NCI-H1048 (cell line): Measurements from ENCODE around the gene HOXA9.

Source experiments
- DNase-seq: peaks from one replicate; lab custom pipeline; 2025; lab: John Stamatoyannopoulos, UW

The HOXA9 gene

DNA sequence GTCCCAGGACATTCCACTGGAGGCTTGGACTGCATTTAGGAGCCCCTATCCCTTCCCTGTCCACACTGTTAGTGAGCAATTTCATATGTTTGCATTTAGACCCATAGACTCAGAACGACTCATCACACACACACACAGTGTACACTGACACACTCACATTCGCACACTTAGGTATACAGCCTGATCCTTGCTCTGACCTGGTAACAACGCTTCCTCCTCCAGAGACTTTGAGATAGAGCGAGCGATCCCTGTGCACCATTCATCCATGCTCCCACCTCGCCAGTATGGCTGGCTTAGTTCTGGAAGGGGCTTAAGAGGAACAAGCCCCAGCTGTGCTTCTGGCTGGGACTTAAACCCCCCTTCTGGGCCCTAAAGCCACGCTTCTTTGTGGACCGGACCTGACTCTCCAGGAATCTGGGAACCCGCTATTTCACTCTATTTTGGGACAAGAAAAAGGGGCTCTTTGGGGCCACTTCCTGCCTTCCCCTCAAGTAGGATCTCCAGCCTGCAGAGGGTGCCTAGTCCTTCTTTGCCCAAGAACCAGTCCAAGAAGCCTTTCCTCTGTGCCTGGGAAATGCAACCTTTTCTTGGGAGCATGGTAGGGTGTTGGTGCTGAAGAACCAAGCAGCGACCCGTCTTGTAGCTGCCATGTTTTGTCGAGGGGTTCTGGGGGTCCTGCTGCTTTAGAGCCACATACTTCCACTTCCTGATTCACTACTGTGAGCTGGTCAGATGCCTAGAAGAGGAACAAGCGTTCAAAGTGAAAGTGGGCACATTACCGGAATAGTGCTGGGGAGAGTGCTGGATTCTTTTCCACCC lies 35.6 kb upstream of the HOXA9 start:
- no peak for DNase-seq

DNA sequence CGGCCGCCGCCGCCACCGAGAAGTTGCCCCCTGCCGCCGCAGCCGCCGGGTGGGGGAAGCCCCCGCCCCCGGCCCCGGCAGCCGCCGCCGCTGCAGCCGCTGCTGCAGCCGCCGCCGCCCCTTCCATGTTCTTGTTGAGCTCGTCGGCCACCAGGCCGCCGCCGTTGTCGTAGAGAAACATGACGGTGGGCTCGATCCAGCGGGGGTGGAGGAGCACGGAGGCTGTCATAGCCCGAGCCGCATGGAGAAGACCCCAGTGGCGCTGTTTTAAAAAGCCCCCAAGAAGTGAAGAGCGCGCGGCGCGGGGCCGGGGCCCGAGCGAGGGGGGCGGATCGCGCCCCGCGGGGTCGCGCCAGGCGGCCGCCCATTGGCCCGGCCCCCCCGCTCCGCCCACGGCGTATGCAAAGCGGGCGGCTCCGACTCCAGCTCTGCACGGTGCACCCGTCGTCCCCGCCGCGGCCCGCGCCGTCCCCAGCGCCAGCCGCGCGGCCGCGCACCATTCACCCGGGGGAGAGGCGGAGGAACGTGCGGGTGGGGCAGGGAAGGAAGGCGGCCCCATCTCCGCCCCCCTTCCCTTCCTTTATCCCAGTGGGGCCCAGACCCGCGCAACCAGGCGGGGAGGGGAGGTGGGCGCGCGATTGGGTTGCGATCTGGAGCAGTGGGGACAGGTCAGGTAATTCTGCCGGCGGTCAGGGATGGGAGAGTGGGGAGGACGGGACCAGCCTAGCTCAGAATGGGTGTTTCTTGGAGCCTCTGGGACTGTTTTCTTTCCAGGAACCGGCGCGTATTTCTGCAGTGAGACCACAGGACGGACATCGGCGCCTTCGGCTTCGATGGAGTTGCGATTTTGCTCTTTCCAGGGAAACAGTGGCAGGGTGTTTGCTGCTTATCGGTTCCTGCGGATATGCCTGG lies 34.8 kb upstream of the HOXA9 start, which contains the start of gene HOXA13:
Gene HOXA13 (minus strand): TSS at position 243 of the 912 bp plus-strand sequence. CDS start 14 bp downstream, at position 229.
- DNase-seq, result peak; percentile 36

DNA sequence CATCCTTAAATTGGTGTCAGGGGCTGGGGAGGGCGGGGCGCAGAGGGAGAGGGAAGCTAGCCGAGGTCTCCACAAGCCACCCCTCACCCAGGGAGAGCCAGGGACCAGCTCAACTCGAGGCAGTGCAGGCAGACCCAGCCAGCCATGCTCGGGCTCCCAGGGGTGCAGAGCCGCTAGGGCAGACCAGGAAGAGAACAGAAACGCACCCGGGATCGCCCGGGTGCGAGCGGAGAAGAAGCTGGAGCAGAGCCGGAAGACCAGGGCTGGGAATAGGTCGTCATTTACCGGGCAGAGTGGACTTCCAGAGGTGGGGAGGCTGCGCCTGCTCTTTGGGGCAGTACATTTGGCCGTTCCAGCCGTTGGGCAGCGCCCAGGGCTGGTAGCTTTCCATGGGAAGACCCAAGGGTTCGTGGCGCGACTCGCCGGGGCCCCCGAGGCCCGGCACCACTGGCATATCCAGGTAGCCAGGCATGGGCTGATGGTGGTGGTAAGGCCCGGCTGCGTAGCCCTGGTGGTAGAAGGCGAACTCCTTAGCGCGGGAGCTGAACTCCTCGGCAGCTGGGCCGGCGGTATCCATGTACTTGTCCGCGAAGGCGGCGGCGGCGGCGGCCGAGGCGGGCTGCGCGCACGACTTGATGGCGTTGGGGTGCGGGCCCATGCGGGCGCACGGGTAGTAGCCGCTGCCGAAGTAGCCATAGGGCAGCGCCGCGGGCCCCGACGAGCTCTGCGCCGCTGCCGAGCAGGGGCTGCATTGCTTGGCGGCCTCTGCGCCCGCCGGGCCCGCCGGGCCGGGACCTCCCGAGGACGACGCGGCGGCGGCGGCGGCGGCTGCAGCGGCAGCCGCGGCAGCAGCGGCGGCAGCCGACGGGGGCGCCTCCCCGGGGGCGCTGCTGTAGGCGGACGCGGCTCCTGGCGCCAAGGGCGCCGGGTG lies 33.8 kb upstream of the HOXA9 start:
- no peak for DNase-seq

DNA sequence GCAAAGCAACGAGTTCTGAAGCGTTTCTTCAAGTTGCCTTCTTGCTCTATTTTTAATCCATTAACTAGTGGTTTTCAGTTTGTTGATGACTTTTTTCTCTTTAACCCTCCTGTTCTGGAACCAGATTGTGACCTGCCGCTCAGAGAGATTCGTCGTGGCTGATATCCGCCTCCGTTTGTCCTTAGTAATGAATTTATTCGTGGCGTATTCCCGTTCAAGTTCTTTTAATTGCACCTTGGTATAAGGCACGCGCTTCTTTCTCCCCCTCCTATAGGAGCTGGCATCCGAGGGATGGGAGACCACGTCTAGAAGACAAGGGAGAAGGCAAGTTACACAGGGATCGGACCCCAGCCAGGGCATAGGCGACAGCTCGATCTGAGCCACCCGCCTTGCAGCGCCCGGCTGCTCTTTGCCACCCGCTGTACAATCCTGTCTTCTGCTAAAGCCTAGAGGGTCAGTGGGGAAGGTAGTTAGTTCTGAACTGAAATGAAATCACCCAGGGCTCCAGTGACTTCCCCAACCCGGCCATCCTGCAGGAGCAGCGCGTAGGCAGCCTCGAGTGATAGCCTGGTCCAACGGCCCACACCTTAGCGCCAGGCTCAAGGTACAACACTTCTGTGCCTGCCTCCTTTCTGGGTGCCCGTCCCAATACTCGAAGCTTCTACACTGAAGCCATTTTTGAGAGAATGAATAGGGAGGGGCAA lies 33.0 kb upstream of the HOXA9 start:
- no peak for DNase-seq

DNA sequence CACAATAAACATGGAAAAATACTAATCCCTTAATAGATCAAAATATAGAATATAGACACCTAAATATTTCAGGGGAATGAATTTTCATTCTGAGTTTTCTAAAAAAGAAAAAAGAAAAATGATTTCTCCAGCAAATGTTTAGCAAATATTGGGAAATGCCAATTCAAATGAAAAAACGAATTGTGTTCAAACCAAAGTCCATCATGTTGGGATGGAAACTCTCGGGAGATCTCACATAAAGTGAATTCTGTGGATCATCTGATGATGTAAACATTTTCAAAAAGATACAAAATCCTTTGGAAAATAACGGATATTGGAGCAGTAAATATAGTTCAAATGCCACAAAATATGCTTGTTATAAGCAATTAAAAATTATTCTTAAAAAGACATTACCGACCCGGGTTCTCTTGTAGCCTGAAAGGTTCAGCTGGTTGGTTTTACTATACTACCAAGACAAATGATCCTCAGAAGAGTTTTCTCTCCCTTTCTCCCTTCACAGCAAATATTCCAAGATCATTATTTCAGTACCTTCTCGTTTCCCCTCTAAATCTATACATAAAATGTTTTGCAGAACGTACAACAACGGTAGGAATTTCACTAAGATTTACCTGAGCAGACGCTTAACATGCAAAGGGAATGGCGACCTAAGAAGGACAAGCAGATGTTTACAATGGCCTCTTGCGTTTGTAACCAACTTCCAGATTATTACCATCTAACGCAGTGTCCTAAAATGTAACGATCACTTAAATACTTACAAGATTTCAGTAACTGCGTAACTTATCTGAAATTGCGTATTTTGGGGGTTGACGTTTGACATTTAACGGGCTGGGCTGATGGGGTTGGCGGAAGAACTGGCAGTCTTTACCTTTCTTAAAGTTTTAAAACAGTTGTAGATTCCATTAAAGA lies 32.1 kb upstream of the HOXA9 start:
- no peak for DNase-seq

DNA sequence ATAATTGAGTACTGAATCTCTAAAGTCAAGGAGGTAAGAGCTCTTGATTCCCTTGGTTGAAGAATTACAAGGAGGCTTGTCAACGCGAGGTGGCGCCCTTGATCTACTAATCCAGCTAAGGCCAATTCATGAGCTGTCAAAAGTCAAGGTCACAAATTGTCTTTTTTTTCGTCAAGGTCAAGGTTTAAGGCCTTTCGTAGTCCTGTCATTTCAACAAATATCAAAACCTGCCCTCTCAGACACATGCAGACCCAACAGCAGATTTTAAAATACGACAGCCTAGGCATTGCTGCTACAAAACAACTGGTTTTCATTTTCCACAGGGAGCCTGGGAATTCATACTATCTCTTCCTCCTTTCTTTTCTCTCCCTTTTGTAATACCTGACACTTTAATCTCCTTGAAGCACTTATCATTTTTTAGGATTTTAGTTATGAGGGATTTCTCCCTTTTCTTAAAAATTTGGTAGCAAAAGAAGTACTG lies 31.0 kb upstream of the HOXA9 start:
- peak; percentile 23 for DNase-seq

DNA sequence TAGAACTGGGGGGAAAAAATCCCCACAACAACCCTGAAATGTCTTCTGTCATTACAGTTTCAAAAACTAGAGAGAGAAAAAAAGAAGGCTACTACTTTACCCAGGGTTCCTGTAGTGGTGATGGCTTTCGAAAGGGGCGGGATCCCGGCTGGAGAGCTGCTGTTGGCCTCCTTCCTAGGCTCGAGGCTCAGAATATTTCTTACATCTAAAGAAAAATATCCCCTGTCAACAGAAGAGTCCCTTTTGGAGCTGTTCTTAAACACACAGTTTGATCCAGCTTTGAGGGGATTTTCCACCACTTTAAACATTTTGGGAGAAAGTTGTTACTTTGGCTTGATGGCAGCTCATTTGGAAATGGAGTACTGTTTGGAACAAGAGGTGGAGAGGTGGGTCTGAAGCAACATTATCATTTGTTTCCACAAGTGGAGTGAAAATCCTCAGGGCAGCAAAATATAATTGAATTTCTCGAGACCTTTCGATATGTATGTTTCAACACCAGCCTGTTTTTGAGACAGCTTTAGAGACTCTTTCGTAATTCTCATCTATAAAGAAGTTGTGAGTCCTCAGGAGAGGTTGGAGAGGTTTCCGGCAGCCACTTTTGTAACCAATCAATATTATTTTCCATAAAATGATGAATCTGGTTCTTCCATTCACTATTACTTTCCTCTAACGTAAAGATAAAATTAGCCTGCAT lies 29.5 kb upstream of the HOXA9 start:
- no peak for DNase-seq

DNA sequence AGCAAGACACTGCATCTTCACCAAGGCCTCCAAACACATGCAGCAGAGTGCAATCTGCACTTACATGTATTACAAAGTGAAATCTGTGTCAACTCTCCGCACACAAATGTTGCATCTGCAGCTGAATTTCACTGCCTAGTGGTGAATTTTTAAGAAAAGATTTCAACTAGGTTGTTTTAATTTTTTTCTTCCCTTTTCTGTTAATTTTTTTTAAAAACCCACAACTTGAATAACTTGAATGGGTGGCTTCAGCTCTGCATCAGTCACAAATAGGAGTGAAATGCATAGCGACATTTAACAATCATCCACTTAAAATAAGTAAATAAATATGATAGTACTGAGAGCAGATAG lies 28.6 kb upstream of the HOXA9 start:
- no peak for DNase-seq

DNA sequence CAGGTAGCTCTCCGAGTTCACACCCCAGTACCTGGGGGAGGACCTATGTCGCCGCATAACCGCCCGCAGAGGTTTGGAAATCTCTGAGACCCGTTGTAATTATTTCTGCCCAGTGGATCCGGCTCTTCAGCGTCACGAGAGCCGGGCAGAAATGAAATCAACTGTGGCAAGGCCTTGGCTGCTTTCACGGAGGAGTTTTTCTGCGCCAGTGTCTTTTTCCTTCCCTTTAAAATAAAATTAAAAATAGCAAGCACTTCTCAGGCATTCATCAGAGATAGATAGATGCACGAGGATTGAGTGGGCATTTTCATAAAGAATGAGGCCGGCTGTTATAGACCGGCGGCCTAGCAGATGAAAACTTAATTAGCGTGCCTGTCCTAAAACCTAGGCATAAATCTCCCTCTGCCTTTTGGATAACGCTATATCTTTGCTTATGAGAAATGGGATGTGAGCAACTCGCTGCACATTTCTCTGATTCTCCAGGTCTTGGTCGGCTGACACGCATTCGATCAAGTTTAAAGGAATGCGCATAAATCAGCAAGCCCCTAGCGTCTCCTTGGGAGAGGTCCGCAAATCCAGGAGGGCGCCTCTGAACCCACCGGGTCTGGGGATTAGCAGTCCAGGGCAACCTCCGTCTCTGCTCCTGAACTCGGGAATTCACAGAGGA lies 28.1 kb upstream of the HOXA9 start:
- DNase-seq, result no peak

DNA sequence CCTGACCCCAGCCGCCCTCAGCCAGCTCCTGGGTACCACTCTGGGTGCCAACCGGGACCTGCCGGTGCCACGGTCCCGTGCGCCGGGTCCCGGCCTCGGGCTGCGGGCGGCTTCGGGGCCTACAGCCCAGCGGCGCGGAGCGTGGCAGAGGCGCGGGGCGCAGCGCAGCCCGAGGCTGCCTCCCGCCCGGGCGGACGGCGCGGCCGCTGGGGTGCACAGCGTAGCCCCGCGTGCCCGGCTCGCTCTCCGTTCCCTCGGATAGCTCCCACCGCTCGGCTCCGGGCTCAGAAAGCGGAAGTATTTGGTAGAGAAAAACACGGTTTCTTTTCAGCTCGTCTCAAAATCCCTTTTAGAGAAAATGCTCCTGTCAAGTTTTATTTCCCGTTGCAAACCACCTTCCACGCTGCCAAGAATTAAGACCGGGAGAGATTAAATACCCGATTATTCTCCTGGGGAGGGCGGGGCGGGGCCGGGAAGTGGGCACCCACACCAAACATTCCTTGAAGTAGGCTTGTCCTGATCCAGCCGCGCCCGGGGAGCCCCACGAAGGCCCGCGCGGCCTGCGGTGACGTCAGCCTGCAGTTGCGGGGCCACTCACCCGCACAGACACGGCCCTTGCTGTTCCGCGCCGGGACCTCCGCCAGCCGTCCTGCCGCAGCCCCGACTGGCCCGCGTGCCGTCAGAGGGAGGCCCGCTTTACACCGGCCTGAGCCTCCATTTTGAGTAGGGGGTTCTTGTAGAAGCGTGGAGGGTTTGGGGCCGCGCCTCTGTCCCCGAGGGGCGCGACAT lies 27.4 kb upstream of the HOXA9 start:
- no peak for DNase-seq

DNA sequence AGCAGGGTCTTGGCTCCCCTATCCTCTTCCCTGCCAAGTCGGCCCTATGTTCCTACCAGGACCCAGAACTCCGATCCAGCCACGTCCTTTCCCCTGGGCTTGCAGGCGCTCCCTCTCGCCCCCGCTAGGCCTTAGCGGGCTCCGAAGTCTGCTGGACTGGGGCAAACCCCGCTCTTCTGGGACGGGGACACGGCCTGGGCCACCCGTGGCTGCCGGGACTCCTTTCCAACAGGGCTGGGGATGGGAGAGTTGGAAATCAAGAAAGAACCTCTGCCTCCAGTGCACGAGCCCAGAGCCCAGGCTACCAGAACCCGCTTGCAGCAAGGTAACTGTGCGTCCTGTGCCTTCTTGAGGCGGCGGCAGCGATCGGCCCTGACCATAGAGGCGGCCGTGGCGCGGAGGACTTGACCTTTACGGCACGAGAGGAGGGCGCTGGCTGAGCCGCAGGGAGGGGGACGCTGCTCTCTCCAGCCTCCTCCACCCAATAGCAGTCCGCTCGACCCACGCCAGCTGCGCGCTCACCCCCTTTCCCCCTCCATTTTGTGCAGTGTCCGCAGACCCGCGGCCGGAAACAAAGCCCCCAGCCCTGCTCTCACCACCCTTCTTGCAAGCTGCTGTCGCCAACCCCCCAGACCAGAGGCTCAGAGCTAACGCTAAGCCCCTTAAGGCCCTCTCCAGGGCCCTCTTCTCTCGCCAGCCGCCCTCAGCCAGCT lies 26.7 kb upstream of the HOXA9 start:
- no peak for DNase-seq

DNA sequence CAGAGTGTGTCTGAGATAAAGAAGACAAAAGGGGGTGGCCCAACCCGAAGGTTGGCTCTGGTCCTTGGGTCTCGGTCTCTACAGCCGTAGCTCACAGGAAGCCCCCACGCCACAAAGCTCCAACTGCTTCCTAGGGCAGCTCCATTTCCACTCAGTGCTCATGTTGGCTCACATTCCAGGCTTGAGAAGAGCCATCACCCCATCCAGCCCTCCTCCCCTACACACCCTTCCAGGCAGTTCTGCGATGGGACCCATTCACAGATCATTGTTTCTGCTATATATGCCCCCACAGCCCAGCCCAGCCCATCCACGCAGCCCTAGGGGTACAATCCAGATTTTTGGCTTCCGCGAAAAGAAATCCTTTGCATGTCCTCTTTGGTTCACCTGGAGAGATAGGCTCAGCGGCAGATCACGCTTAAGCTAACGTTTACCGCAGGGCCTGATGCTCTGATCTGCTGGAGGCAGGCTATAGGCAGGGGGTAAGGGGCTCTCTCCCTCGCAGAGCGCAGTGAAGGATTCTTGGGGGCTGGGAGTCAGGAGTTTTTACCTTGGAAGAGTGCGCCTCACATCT lies 25.9 kb upstream of the HOXA9 start:
- no peak for DNase-seq

DNA sequence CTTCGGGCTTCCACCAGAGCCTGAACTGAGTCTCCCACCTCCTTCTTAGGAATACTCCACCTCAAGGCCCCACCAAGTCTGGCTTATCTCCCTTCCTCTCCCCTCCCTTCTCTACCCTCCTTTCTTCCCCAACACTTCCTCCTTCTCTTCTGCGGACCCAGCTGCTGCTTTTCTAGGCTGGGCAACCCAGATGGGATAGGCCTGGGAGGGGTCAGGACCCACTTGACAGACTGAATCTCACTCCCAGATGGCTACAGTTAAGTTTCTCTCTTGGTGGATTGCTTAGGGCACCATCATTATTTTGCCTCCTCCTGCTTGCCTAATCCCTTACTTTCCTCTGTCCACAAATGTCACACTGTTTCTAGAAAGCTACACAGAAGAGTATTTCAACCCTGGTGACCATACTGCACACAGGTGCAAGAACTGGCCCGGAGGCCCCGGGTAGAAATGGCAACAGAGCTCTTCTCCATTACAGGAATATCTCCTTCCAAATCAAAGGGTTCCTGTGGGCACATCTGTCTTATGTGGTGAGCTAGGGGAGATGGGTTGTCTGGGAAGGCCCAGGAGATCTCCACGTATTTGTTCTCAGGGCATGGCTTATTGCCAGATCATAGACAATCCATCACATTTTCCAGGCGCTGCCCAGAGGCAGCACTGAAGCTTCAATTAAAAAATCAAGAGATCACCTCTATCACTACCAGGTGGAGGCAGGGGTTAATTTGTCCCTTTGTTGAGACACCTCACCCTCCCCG lies 24.8 kb upstream of the HOXA9 start:
- DNase-seq, result no peak

DNA sequence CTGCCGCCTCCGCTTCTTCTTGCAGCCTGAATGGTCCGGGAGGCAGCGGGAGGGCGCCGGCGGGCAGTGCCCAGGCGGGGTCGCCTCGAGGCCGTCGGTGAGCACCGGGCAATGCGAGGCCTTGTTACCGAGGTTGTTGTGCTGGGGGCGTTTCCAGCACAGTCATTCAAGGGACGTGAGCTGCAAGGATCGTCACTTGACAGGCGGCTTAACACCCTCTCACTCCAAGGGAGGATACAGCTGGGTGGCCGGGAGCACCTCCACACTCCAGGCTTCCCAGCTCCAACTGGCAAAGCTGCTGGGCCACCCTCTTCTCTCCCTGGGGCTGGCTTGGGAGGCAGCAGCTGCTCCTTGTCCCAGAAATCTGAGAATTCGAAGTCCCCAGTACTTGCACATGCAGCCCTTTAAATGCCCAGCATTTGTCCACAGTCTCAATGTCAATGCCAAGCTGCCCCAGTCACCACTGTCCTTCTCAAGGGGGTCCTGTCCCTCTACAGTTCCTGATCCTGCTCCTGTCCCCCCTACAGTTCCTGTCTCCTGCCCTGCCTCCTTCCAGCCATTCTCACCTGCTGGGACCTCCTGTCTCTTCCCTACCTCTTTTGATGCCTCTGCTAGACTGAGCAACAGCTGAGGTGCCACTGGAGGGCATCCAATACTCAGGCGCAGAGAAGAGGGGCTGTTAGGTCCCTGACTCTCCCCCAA lies 24.1 kb upstream of the HOXA9 start:
- no peak for DNase-seq

DNA sequence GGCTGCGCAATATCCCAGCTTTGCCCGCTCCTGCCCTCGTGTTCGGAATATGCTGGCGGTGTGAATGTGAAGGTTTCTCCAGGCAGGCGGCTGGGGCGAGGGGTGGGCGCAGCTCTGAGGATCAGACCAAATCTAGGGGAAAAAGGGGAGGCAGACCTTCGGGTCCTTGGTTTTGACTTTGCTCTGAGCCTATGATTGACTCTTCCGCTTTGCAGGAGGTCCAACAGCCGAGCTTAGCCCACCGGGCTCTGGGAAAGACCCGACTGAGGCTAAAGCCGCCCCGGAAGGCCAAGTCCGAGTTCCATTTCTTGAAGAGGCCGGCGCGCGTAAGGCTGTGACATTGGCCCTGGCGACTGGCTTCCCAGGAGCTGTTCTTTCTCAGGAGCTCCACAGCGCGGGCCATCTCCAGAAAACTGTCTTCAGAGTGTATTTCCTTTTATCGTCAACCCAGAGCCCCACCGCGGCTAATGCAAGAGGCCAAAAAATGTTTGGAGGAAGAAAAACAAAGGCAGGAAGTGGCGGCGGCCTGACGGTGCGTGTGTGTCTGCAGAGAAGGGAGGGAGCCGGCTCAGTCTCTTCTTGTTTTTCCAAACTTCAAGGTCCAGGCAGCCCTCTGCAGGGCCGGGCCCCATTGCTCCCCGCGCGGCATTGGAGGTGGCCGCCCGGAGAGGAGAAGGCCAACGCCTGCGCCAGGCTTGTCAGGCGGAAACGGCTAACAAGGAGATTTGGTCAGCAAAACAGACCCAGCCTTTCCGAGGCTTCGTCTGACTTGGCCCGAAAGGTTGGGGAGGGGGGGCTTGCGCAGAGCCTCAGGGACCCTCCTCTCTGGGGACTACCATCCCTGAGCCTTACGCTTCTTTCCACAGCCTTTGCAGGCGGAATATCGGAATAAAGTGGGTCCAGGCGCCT lies 23.3 kb upstream of the HOXA9 start:
- no peak for DNase-seq
